Liver (tissue), 9 donors: ENCODE data around the gene SREBF1. TPM values are rescaled to one million over a fixed set of nuclear protein-coding genes. Genes with fewer than 3 reads are reported as not detected.
A peak's percentile ranks its signal among the peaks of the same experiment; 100 is the strongest.

Source experiments
- DNase-seq: peaks from one replicate; pipeline ENCODE4 v3.0.0-alpha.2; 2017; ENCODE audit warnings: low spot score
- H3K27ac ChIP-seq, 2 donors: one replicate each; pipeline ENCODE4 v1.7.0; 2013; ENCODE audit warnings: inconsistent platforms in 2 of 2, low read length in 2 of 2, control low read depth in 1 of 2, low read depth in 1 of 2, mild to moderate bottlenecking in 1 of 2
- H3K27me3 ChIP-seq, 4 donors: one replicate each; pipeline versions ENCODE4 v1.6.1 to v1.7.0; 2013; ENCODE audit warnings: low read length in 3 of 4, inconsistent platforms in 1 of 4, mild to moderate bottlenecking in 1 of 4, moderate library complexity in 1 of 4; ENCODE audit not compliant: control insufficient read depth in 4 of 4, insufficient read depth in 4 of 4
- H3K36me3 ChIP-seq, 4 donors: one replicate each; pipeline versions ENCODE4 v1.6.1 to v1.7.0; 2013; ENCODE audit warnings: low read length in 3 of 4, mild to moderate bottlenecking in 3 of 4, low read depth in 1 of 4, moderate library complexity in 1 of 4; ENCODE audit not compliant: control insufficient read depth in 4 of 4, insufficient read depth in 3 of 4
- H3K4me1 ChIP-seq, 4 donors: one replicate each; pipeline versions ENCODE4 v1.6.1 to v1.7.0; 2013; ENCODE audit warnings: low read length in 3 of 4, mild to moderate bottlenecking in 3 of 4, moderate library complexity in 1 of 4; ENCODE audit not compliant: control insufficient read depth in 4 of 4, insufficient read depth in 4 of 4
- H3K4me3 ChIP-seq, 3 donors: one replicate each; pipeline versions ENCODE4 v1.6.1 to v1.7.0; 2013; ENCODE audit warnings: low read length in 3 of 3, control low read depth in 1 of 3, low read depth in 1 of 3, mild to moderate bottlenecking in 1 of 3
- H3K9ac ChIP-seq, 2 donors: one replicate each; pipeline ENCODE4 v1.7.0; 2013; ENCODE audit warnings: low read length in 2 of 2, mild to moderate bottlenecking in 2 of 2, moderate library complexity in 2 of 2, control low read depth in 1 of 2, low read depth in 1 of 2
- H3K9me3 ChIP-seq, 4 donors: one replicate each; pipeline versions ENCODE4 v1.6.1 to v1.7.0; 2013; ENCODE audit warnings: low read length in 3 of 4; ENCODE audit not compliant: control insufficient read depth in 4 of 4
- CTCF ChIP-seq: fragments of 150-350 bp; IDR thresholded peaks from 2 replicates; pipeline ENCODE4 v1.5.1; 2017; ENCODE audit warnings: improper control_type of control experiment, low read depth, low read length; ENCODE audit not compliant: missing input control
- EGR1 ChIP-seq, 2 donors: IDR thresholded peaks; 2 replicates each; pipeline ENCODE4 v1.6.1; 2016 to 2018; ENCODE audit warnings: antibody characterized with exemption in 2 of 2, low read depth in 2 of 2
- FOXA1 ChIP-seq: IDR thresholded peaks from 2 replicates; pipeline ENCODE4 v1.6.1; 2016; ENCODE audit warnings: antibody characterized with exemption
- FOXA2 ChIP-seq: IDR thresholded peaks from 2 replicates; pipeline ENCODE4 v1.6.1; 2016; ENCODE audit warnings: antibody characterized with exemption
- GABPA ChIP-seq, 2 donors: IDR thresholded peaks in 1 of 2; conservative IDR thresholded peaks in 1 of 2; 2 replicates each; pipeline ENCODE4 v1.6.1; 2016; ENCODE audit warnings: antibody characterized with exemption in 2 of 2, mild to moderate bottlenecking in 1 of 2, moderate library complexity in 1 of 2
- HNF4A ChIP-seq, 2 donors: conservative IDR thresholded peaks; 2 replicates each; pipeline ENCODE4 v1.6.1; 2016; ENCODE audit warnings: antibody characterized with exemption in 2 of 2, mild to moderate bottlenecking in 2 of 2
- HNF4G ChIP-seq: IDR thresholded peaks from 2 replicates; pipeline ENCODE4 v1.6.1; 2016; ENCODE audit warnings: antibody characterized with exemption
- NR2F2 ChIP-seq: IDR thresholded peaks from 2 replicates; pipeline ENCODE4 v1.6.1; 2016; ENCODE audit warnings: antibody characterized with exemption
- RAD21 ChIP-seq, 2 donors: IDR thresholded peaks; 2 replicates each; pipeline ENCODE4 v1.6.1; 2016; ENCODE audit warnings: antibody characterized with exemption in 2 of 2, mild to moderate bottlenecking in 2 of 2
- RXRA ChIP-seq, 2 donors: IDR thresholded peaks; 2 replicates each; pipeline ENCODE4 v1.6.1; 2017 to 2018; ENCODE audit warnings: antibody characterized with exemption in 2 of 2, mild to moderate bottlenecking in 1 of 2
- SP1 ChIP-seq: IDR thresholded peaks from 2 replicates; pipeline ENCODE4 v1.6.1; 2018; ENCODE audit warnings: antibody characterized with exemption, mild to moderate bottlenecking
- YY1 ChIP-seq: IDR thresholded peaks from 2 replicates; pipeline ENCODE4 v1.6.1; 2016; ENCODE audit warnings: antibody characterized with exemption, mild to moderate bottlenecking
- ZBTB33 ChIP-seq: IDR thresholded peaks from 2 replicates; pipeline ENCODE4 v1.6.1; 2016; ENCODE audit warnings: antibody characterized with exemption
- WGBS: extraction: QIAGEN DNeasy Blood & Tissue Kit; methylation state at CpG from one replicate; pipeline ENCODE4 v1.1.7; 2013; 5-methylcytosine and 5-hydroxymethylcytosine counted together
- polyA plus RNA-seq, 2 donors: library from polyadenylated mRNA; stranded (reverse) in 1 of 2; unstranded in 1 of 2; fragments of 200-250 nt in 1 of 2; fragments of >200 nt in 1 of 2; fragmentation: Nextera tagmentation in 1 of 2; extraction: Ambion mirVana in 1 of 2; gene quantifications; one replicate each; pipeline versions ENCODE4 v1.2.1 to v1.2.3, GENCODE V29; 2013 to 2015
- total RNA-seq, 2 donors: library from RNA; depleted of rRNA; stranded (reverse); fragments of >200 nt; gene quantifications; one replicate each; pipeline ENCODE4 v1.2.3, GENCODE V29; 2014
- TF ChIP-seq, protein P1 (sequence below): IDR thresholded peaks from 2 replicates; pipeline ENCODE4 v1.6.1; 2016; ENCODE audit warnings: antibody characterized with exemption
- TF ChIP-seq, protein P2 (sequence below): IDR thresholded peaks from 2 replicates; pipeline ENCODE4 v1.6.1; 2016; ENCODE audit warnings: antibody characterized with exemption
- donor health status: healthy.
- donor health status: healthy.
- donor health status: healthy.
- donor health status: healthy.
- donor health status: healthy.

SREBF1 gene
- total and polyA plus RNA-seq, 4 donors, result 66.8 to 133 (median 101) TPM

GRCh38 chr17:17836250-17836817, 452 bp downstream of the SREBF1 start (continued):
- TF ChIP-seq ZBTB33, result peak; percentile 34
- no peak for TF ChIP-seq CTCF
- TF ChIP-seq YY1, result peak; percentile 54

GRCh38 chr17:17835415-17836249, 1.2 kb downstream of the SREBF1 start:
- DNase-seq, result no peak
- no peaks in the 10 kb centered on the region for H3K9me3 ChIP-seq
- H3K4me1 ChIP-seq, result peaks cover 28 to 70% (median 47%) of the 10 kb centered on the region in 4 donors
- no peaks in the 10 kb centered on the region for H3K36me3 ChIP-seq
- peak overlapping the region; percentile 55 to 86 (median 59) for H3K4me3 ChIP-seq
- TF ChIP-seq HNF4A (conservative IDR thresholded peaks at IDR 0.05), result no peak
- TF ChIP-seq GABPA (IDR thresholded peaks at IDR 0.05 in 1 of 2, conservative IDR thresholded peaks at IDR 0.05 in 1 of 2), result no peak
- H3K9ac ChIP-seq, result peak overlapping the region; percentile 57 to 92
- H3K27me3 ChIP-seq, result no peaks in the 10 kb centered on the region
- H3K27ac ChIP-seq, result peak overlapping the region; percentile 97 to 100
- 19% methylated on average over 25 of the region's 25 CpGs for WGBS

- 30% methylated on average over 4 of the region's 4 CpGs for WGBS
- Histone ChIP-seq H3K27me3 (no peaks in the 10 kb centered on the region), H3K9me3 (no peaks in the 10 kb centered on the region), H3K4me3 (peak overlapping the region in 1 of 3 donors; percentile 43), H3K9ac (peak overlapping the region; percentile 1 to 57), H3K27ac (peak overlapping the region; percentile 97 to 100), H3K36me3 (no peaks in the 10 kb centered on the region), H3K4me1 (peaks cover 32 to 76% (median 52%) of the 10 kb centered on the region in 4 donors)
- no peak for TF ChIP-seq HNF4G
- TF ChIP-seq RXRA (IDR thresholded peaks at IDR 0.05), result peak in 1 of 2 donors; percentile 67
- TF ChIP-seq, protein P1, sequence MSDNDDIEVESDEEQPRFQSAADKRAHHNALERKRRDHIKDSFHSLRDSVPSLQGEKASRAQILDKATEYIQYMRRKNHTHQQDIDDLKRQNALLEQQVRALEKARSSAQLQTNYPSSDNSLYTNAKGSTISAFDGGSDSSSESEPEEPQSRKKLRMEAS, result no peak
- peak; percentile 50 for TF ChIP-seq SP1
- no peak for TF ChIP-seq NR2F2
- TF ChIP-seq FOXA2, result no peak
- TF ChIP-seq RAD21 (IDR thresholded peaks at IDR 0.05), result peak in 1 of 2 donors; percentile 6
- no peak for TF ChIP-seq CTCF
- TF ChIP-seq, protein P2, sequence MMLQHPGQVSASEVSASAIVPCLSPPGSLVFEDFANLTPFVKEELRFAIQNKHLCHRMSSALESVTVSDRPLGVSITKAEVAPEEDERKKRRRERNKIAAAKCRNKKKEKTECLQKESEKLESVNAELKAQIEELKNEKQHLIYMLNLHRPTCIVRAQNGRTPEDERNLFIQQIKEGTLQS, result peak; percentile 28
- no peak for TF ChIP-seq GABPA (IDR thresholded peaks at IDR 0.05 in 1 of 2, conservative IDR thresholded peaks at IDR 0.05 in 1 of 2)
- no peak for TF ChIP-seq FOXA1
- TF ChIP-seq HNF4A (conservative IDR thresholded peaks at IDR 0.05), result peak; percentile 53 to 63
- TF ChIP-seq YY1, result no peak
- no peak for TF ChIP-seq EGR1 (IDR thresholded peaks at IDR 0.05; ENCODE audit: low read depth in 2 of 2)
- DNase-seq, result no peak
Observed at GRCh38 chr17:17834974-17835373, 1.8 kb downstream of the SREBF1 start.
